HG02759 (cell line): Measurements from ENCODE around the gene PSMB9.
A peak's percentile ranks its signal among the peaks of the same experiment; 100 is the strongest.

ENCODE experiments used
- ATAC-seq: cut with Tn5 transposase; IDR thresholded peaks from one replicate; pipeline ENCODE4 v1.9.1; 2021; ENCODE audit warnings: mild to moderate bottlenecking, moderate library complexity; ENCODE audit not compliant: unreplicated experiment

The PSMB9 gene

GRCh38 chr6:32839356-32839755 lies 14.6 kb upstream of the PSMB9 start:
- ATAC-seq, result no peak

- no peak for ATAC-seq
Measured at GRCh38 chr6:32840604-32841246, 13.3 kb upstream of the PSMB9 start.

- ATAC-seq, result no peak
Measured at GRCh38 chr6:32842021-32842650, 11.9 kb upstream of the PSMB9 start.

GRCh38 chr6:32842690-32843089 lies 11.3 kb upstream of the PSMB9 start:
- no peak for ATAC-seq

GRCh38 chr6:32843331-32843978 lies 10.5 kb upstream of the PSMB9 start:
- no peak for ATAC-seq

- peak; percentile 71 for ATAC-seq
Measured at GRCh38 chr6:32843979-32844838, 9.8 kb upstream of the PSMB9 start, which contains the start of gene PSMB8. Gene PSMB8 (minus strand): TSS chr6:32844047. CDS start chr6:32843996, 51 bp downstream.

GRCh38 chr6:32844839-32845383 lies 9.1 kb upstream of the PSMB9 start:
- ATAC-seq, result no peak

GRCh38 chr6:32845384-32845884 lies 8.6 kb upstream of the PSMB9 start:
- no peak for ATAC-seq

GRCh38 chr6:32847004-32847403 lies 7.0 kb upstream of the PSMB9 start:
- no peak for ATAC-seq

GRCh38 chr6:32847795-32848194 lies 6.2 kb upstream of the PSMB9 start:
- ATAC-seq, result no peak

GRCh38 chr6:32849126-32849525 lies 4.9 kb upstream of the PSMB9 start:
- no peak for ATAC-seq

GRCh38 chr6:32851025-32851424 lies 3.0 kb upstream of the PSMB9 start:
- no peak for ATAC-seq

GRCh38 chr6:32852018-32852843 lies 1.8 kb upstream of the PSMB9 start:
- ATAC-seq, result no peak

GRCh38 chr6:32852844-32853540 lies 1.0 kb upstream of the PSMB9 start:
- ATAC-seq, result peak; percentile 19

- peak; percentile 17 for ATAC-seq
Measured at GRCh38 chr6:32854376-32855178, 585 bp downstream of the PSMB9 start.

- ATAC-seq, result no peak
Measured at GRCh38 chr6:32855467-32856174, 1.6 kb downstream of the PSMB9 start.

- no peak for ATAC-seq
Measured at GRCh38 chr6:32857156-32857891, 3.3 kb downstream of the PSMB9 start.
